Stimulated activated CD4-positive, alpha-beta T cell treated with anti-CD3 and anti-CD28 coated beads, Interleukin-1b, Interleukin-23, amount 100 ng/mL, for 24 hours (primary cell): ENCODE results near the gene MPDU1.

Experiments used
- DNase-seq, 4 experiments: peaks; one replicate each; pipeline ENCODE4 v3.0.0-alpha.2; 2020; ENCODE audit warnings: low read depth in 4 of 4, low spot score in 1 of 4

MPDU1 gene

DNA sequence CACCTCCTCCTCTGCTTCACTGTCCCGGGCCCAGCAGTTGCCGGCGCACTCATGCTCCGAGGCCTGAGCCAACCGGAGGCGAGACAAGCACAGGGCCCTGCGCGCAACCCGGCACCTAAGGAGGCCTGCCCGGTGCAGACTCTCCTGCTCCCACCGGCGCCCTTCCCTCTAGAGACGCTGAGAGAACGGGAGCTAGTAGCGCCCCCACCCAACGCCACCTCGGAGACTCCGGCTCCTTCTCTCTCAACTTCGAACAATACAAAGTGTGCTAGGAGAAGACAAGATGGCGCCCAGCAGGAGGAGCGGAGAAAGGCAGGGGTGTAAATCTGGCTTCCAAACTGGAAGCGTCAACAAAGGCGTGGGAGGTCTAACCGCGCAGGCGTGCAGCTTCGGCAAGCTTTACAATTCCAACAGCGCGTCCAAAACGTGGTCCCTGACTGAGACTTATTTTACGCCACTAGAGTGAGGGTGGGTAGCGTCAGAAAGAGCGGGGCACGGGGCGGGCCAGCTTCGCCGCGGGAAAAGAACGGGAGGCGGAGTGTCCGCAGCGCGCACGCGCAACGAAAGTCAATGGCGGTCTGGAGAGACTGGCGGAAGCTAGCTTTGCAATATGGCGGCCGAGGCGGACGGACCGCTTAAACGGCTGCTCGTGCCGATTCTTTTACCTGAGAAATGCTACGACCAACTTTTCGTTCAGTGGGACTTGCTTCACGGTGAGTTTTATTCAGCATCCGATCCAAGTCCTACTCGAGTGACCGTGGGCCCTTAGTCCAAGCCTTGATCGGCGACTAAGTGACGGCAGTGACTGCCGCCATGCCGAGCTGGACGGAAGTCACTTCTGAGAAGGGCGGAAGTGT lies at the start of gene MPDU1:
MPDU1 (plus strand) TSS at position 600 of the 857 bp plus-strand sequence; CDS start at position 611, 11 bp downstream.
- DNase-seq, result peak; percentile 89 to 94 (median 90)

DNA sequence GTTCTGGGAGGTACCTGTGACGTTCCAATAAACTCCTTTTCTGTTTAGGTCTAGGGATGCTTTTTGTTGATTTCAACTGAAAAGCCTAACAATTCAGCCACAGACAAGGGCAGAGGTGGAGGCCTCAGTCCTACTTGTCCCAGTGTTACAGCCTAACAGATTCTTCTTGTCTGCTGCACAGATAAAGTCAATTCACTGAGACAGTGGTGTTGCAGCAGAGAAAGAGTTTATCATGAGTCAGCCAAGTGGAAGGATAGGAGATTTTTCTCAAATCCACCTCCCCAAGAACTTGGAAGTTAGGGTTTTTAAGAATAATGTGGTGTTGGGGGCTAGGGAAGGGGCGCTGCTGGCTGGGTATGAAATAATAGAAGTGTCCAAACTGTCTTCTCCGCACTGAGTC lies 45.6 kb upstream of the MPDU1 start:
- DNase-seq, result no peak

DNA sequence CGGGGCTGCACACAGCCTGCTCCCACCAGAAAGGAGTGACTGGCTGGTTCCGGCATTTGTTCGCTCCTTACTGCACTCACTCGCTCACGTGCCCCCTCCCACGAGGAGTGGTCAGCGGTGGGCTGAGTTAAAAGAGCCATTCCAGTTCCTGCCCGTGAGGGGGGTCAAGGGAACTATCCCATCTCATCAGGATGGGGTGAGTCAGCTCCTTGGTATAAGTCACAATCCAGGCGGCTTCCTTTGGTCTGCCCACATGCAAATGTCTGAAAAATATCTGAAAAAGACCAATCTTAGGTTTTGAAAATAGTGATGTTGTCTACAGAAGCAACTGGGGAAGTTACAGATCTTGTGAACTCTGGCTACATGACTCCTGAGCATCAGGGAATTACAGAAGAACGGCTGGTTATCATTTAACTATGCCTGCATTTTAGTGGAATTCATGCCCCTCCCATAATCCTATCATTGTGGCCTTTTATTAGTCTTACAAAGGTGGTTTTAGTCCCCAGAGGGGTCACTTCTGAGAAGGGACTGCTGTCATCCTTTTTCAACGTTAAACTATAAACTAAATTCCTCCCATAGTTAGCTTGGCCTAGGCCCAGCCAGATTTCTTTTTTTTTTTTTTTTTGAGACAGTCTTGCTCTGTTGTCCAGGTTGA lies 44.6 kb upstream of the MPDU1 start:
- no peak for DNase-seq

DNA sequence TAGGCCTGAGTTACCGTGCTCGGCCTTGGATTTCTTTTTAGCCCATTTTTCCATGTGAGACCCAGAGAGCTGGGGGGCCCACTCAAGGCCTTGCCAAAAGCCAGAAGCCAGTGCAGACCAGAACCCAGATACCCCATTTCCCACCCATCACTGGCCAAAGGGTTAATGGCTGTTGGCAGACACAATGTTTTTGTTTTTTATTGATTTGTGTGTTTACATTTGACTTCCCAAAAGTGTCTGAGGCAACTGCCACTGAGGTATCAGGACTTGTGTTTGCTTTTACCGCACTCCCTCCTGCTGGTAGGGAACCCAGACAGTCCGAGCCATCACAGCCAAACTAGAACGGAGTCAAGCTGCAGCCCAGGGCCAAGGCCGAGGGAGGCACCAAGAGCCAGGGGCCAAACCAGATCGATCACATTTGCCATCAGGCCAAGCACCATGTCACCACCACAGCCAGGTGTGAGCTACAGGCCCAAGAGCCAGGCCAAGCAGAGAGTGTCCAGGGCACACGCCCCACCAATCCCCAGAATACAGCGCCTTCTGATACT lies 42.5 kb upstream of the MPDU1 start:
- no peak for DNase-seq

DNA sequence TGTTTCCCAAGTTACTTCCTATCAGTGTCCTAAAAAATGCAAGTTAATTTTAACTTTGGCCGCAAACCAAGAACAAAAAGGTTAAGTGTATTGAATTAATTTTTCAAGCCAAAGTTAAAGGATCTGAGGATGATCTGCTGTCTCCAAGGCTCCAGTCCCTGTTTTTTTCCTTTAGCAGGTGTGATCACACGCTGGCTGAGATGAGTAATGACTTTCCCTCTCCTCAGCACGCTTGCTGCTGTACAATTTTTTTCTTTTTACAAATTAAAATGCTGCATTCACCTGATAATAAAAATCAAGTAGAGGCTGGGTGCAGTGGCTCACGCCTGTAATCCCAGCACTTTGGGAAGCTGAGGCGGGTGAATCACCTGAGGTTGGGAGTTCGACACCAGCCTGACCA lies 38.7 kb upstream of the MPDU1 start:
- DNase-seq, result no peak

DNA sequence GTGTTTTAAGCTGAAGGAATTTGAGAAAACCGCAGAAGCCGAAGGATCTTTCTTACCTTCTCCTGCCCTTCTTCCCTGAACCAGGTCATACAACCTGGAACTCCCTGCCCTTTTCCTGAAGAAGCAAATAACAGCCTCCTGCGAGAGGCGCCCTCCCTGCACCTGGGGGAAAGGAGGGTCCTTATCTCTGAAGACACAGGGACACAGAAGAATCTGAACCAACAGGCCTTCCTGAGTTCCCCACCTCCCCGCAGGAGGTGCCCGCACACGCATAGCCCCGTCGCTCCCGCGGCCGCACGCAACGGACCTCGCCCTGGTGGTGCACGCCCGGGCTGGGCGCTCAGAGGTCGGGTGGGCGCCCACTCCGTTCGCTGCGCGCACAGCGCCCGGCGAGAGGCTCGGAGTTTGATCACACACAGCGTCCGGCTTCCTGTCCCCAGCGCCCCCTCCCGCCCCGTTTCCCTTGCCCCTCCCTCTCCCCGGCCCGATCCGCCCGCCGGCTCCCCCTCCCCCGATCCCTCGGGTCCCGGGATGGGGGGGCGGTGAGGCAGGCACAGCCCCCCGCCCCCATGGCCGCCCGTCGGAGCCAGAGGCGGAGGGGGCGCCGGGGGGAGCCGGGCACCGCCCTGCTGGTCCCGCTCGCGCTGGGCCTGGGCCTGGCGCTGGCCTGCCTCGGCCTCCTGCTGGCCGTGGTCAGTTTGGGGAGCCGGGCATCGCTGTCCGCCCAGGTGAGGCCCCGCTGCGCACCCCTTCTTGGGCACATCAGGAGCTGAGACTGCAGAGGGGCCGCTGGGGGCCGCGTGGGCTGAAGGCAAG lies 34.9 kb upstream of the MPDU1 start, which contains the start of gene TNFSF12:
TNFSF12 (plus strand) TSS at position 474 of the 816 bp plus-strand sequence; CDS start at position 570, 96 bp downstream.
- DNase-seq, result peak in 2 of 4 experiments; percentile 28 to 38

DNA sequence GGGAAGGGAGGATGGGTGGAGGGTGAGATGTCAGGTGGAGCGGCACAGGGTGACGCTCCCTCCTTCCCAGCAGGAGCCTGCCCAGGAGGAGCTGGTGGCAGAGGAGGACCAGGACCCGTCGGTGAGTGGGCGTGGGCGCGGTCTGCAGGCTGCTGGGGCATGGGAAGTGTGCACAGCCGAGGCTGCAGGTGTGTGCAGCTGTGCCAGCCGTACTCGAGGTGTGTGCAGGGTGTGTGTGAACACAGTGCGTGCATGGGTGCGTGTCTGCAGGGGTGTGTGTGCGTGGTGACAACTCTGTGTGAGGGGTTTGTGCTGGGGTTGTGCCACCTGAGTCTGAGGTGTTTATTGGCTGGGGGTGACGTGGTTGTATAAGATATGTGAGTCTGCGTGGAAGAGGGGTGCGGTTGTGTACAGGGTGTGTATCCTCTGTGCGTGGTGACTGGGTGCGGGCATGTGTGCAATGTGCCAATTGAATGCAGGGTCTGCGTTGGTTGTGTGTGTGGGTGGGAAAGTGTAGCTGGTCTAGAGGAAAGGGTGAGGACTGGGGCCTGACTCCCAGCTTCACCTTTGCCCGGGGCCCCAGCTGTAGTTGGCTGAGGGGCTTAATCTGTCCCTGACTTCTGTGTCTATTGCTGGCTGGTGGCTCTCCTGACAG lies 34.1 kb upstream of the MPDU1 start:
- peak in 1 of 4 experiments; percentile 22 for DNase-seq

DNA sequence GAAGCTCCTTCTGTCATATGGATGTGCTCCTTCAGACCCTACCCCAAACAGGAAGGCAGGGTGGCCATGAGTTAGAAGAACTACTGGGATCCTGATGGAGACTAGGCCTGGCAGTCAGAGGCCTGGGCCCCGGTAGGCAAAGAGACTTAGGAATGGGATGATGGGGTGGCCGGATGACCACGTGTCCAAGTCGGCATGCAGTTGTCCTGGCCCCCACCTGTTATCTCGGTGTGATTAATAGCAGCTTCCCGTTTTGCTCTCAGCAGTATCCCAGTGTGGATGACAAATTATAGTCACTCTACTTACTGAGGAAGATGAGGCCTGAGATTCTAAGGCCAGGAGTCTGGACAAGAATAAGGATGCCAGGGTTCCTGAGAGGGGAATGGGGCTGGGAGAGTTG lies 33.3 kb upstream of the MPDU1 start:
- no peak for DNase-seq

DNA sequence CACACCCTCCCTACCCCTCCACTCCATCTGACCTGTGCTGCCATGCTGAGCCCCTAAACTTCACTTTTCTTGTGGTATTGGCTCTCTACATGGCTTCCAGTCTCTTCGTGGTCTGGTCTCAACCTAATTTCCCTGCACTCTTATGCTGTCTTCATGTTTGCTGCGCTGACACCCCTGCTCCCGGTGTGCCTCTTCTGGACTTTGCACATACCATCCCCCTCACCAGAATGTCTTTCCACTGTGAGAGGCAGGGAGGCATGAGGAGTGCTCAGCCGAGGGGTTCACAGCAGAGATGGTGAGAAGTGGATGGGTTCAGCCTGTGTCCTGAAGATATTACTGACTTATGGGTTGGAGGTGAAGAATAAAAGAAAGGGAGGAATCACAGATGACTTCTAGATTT lies 32.3 kb upstream of the MPDU1 start:
- DNase-seq, result no peak

DNA sequence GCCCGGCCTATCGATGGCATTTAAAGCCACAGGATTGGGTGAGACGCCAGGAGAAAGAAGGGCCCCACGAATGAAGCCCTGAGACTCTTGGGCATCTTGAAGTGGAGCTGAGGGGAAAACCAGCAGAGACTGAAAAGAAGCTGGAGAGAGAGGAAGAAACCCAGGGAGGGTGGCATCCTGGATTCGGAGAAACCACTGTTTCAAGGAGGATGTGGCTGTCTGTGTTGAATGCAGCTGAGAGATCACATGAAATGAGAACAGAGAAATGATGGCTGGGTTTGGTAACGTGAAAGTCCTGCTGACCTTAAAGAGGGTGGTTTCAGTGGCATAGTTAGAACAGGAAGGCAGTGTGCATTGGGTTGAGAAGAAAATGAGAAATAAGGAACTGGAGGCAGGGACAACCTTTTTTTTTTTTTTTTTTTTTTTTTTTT lies 31.0 kb upstream of the MPDU1 start:
- DNase-seq, result no peak

DNA sequence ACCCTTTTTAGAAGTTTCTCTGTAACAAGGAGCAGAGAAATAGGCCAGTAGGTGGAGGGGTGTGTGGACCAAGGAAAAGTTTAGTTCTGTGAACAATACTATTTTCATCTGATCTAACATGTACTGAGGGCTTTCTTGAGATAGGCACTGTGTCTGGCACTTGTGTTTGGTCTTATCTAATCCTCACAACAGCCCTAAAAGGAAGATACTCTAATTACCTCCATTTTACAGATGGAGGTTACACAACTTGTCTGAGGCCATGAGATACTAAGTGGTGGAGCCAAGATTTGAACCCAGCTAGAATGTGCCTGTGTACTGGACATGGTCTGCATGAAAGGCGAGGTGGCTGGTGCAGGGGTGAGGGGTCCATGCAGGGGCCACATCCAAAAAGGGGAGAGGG lies 30.3 kb upstream of the MPDU1 start:
- no peak for DNase-seq

DNA sequence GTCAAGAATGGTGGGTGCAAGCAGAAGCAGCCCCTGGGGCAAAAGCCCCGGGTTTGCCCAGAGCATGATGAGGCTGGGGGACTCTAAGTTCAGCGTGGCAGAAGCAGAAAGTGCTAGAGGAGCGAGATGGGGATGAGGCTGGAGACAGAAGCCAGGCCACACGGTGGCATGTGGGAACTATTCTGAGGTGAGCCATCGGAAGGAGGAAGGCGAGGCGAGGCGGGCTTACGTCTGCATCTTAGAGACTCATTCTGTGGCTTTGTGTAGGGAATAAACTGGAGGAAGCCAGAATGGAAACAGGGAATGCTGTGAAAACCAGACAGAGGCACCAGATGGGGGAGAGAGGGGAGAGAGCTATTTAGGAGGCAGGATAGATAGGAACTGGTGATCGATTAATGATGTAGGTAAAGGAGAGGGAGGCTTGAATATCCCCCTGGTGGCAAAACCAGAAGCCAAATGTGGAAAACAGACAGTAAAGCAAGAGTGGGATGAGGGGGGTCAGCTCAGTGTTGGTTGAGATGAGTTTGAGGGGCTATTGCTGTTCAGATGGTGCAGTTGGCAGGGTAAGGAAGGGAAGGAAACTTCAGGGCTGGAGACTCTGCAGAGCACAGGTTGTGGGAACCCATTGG lies 28.2 kb upstream of the MPDU1 start:
- DNase-seq, result no peak

DNA sequence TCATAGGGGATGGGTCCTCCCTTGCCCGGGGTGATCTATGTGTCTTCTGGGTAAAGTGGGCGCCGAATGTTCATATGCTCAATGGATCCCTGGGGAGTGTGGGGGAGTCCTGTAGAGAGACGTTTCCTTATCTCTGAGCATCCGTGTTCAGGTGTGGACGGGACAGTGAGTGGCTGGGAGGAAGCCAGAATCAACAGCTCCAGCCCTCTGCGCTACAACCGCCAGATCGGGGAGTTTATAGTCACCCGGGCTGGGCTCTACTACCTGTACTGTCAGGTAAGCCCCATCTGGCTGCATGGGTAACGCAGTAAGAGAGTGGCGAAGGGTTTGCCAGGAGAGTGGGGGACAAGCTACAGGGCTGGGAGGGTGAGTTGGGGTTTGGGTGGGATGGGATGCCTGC lies 27.0 kb upstream of the MPDU1 start:
- DNase-seq, result no peak

DNA sequence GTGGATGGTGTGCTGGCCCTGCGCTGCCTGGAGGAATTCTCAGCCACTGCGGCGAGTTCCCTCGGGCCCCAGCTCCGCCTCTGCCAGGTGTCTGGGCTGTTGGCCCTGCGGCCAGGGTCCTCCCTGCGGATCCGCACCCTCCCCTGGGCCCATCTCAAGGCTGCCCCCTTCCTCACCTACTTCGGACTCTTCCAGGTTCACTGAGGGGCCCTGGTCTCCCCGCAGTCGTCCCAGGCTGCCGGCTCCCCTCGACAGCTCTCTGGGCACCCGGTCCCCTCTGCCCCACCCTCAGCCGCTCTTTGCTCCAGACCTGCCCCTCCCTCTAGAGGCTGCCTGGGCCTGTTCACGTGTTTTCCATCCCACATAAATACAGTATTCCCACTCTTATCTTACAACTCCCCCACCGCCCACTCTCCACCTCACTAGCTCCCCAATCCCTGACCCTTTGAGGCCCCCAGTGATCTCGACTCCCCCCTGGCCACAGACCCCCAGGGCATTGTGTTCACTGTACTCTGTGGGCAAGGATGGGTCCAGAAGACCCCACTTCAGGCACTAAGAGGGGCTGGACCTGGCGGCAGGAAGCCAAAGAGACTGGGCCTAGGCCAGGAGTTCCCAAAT lies 26.4 kb upstream of the MPDU1 start:
- no peak for DNase-seq

DNA sequence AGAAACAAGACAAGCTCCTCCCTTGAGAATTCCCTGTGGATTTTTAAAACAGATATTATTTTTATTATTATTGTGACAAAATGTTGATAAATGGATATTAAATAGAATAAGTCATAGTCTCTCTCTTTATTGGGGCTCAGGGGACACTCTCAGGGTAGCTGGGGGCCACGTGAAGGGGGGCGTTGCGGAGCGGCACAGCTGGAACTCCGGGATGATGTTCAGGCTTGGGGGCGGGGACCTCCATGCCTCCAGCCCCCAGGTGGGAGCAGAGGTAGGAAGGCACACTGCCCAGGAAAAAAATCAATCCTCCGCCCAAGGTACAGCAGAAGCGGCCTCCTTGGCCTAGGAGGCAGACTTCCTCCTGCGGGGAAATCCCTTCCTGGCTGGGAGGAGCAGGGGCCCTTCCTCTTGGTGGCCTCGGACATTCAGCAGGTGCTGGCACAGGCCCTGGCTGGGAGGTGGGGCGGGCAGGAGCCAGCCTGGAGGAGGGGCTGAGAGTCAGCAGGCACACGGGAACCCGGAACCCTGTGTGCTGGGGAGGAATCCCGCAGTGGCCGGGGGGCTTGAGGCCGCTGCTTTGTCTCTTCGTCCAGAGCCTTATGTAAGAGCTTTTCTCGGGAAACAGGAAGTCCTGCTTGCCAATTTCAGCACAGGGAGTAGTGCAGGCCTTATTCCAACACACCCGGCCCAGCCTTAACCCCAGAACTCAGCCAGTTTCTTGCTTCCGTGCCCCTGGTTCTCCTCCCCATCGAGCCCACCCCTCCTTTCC lies 25.7 kb upstream of the MPDU1 start:
- no peak for DNase-seq

DNA sequence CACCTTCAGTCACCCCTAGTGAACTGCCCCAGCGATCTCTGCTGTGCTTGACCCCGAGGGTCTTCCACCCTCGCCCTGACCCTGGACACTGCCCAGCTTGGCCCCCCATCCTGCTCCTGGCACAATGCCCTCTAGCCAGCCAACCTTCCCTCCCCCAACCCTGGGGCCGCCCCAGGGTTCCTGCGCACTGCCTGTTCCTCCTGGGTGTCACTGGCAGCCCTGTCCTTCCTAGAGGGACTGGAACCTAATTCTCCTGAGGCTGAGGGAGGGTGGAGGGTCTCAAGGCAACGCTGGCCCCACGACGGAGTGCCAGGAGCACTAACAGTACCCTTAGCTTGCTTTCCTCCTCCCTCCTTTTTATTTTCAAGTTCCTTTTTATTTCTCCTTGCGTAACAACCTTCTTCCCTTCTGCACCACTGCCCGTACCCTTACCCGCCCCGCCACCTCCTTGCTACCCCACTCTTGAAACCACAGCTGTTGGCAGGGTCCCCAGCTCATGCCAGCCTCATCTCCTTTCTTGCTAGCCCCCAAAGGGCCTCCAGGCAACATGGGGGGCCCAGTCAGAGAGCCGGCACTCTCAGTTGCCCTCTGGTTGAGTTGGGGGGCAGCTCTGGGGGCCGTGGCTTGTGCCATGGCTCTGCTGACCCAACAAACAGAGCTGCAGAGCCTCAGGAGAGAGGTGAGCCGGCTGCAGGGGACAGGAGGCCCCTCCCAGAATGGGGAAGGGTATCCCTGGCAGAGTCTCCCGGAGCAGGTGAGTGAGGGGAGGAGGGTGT lies 24.9 kb upstream of the MPDU1 start, which contains the start of gene TNFSF13:
TNFSF13 (plus strand) TSS at position 207 of the 776 bp plus-strand sequence; CDS start at position 497, 290 bp downstream.
- no peak for DNase-seq

DNA sequence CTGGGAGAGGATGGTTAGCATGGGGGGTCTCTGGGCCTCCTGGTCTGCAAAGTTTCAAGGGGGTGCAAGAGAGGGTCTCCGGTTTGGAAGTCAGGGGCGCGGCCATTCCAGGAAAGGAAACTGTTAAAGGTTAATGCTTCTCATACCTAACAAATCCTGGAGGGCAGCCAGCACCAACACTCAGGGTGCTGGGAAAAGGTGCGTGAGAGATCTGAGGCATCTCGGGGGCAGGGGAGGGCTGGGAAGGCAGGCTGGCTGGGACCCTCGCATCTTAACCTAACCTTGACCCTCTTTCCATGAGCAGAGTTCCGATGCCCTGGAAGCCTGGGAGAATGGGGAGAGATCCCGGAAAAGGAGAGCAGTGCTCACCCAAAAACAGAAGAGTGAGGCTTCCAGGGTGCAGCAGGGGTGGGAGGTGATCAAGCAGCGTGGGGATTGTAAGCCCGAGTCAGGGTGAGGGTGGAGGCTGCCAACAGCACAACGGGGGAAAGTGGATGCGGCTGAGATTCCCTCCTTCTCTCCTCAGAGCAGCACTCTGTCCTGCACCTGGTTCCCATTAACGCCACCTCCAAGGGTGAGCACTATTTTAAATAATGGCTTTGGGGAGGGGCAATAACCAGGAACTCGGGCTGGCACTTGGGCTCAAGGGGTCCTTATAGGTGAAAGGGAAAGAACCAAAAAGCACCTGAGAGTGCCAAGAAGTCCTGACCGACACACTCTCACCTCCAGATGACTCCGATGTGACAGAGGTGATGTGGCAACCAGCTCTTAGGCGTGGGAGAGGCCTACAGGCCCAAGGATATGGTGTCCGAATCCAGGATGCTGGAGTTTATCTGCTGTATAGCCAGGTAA lies 24.1 kb upstream of the MPDU1 start:
- no peak for DNase-seq
